Activated CD8-positive, alpha-beta memory T cell treated with anti-CD3 and anti-CD28 coated beads for 24 hours (primary cell): ENCODE results near the gene KRT86.
"Not testable (repeated sequence)": the region's sequence is repeated elsewhere in the genome, so short reads cannot be mapped to it uniquely, and the experiment has no call there.

ENCODE experiments used
- DNase-seq: peaks from one replicate; pipeline ENCODE4 v3.0.0-alpha.2; 2020

KRT86 gene

DNA sequence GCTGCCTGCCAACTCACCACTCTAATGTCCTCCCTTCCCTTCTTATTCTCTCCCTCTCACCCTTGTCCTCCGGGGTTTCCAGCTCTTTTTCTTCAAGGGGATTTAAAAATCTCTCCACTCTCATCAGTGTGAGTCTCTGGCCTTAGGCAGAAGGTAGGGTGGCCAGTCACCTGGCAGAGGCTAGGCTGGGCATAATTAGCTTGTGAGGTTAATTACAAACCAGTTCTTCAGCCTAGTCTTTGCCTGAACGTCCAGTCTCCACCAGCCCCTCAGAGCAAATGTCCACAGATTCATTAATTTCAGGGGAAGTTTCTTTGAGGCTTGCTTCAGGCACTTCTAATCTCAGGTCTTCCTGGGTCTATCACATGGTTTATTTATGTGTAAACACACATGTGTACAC, 34.7 kb upstream of the KRT86 start:
- no peak for DNase-seq

DNA sequence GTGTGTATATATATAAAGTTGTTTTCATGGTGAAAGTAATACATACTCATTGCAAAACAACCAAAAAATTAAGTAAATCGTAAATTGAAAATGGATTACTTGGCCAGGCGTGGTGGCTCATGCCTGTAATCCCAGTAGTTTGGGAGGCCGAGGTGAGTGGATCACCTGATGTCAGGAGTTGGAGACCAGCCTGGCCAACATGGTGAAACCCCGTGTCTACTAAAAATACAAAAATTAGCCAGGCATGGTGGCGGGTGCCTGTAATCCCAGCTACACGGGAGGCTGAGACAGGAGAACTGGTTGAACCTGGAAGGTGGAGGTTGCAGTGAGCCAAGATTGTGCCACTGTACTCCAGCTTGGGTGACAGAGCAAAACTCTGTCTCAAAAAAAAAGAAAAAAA, 34.2 kb upstream of the KRT86 start:
- DNase-seq = not testable (repeated sequence)

DNA sequence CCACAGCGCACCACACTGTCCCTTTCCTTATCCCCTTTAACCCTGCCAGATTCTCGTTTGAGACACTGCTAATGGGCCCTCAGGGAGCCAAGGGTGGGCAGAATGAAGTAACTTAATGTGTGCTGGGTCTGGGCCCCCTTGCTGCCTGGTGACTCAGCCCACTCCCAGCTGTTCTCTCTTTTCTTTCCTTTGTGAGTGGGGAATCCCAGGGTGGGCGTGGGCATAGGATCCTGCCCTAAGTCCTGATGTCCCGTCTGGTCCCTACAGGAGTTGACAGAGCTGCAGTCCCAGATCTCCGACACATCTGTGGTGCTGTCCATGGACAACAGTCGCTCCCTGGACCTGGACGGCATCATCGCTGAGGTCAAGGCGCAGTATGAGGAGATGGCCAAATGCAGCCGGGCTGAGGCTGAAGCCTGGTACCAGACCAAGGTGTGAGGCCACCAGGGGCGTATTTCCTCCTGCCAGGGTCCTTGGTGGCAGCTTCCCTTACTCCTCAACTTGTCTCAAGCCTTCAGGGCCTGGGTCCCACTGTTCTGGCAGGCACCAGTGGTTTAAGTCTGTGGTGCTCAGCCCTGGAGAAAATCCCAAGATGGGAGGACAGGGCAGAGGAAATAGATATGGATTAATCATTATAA, 33.1 kb upstream of the KRT86 start:
- no peak for DNase-seq

DNA sequence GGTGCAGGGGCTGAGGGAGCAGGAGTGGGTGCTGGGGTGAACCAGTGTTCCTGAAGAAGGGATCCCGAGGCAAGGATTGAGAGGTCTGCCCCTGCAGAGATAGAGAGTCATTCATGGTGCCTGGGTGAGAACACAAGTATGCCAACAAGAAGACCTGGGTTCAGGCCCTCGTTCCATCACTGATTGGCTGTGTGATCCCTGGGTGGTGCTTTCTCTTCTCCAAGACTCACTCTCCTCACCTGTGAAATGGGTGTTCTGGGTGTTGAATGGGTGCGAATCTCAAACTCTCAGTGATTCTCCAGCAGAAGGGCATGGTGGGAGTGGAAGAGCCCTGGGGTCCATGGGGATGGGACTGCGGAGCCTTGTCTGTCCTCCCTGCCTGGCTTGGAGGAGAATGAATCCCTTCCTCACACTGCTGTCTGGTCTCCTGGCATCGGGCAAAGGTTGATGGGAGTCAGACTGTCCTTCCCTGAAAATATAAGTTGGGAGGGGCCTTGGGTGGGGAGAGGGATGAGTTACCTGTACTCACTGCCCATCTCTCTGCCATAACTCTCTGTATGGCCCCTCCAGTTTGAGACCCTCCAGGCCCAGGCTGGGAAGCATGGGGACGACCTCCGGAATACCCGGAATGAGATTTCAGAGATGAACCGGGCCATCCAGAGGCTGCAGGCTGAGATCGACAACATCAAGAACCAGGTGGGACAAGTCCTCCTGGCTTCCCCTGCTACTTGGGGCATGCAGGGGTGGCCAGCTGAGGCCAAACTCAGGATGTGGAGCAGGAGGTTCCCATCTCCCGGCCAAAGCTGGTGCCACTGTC, 31.8 kb upstream of the KRT86 start:
- no peak for DNase-seq

DNA sequence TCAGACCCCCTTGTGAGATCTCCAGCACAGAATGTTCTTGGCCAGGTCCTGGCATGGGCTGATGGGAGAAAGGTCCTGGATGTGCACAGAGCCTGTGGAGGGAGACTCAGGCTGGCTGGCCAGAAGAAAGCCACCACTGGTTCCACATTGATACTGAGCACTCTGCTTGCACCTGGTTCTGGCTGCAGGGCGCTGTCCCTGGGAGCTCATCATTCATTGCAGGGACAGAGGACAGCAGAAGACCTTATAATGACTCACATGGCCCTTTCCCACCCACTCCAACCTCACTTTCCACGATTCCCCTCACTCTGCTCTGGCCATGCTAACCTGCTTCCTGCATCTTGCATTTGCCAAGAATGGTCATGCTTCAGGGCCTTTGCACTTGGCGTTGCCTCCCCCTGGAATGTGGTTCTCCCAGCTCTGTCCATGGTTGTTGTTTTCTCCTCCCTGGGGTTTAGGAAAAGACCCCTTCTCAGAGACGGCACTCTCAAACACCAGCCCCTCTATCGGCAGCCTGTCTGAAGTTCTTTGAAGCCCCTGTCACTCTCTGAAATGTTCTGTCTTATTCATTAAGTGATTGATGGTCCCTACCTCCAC, 31.1 kb upstream of the KRT86 start:
- no peak for DNase-seq

DNA sequence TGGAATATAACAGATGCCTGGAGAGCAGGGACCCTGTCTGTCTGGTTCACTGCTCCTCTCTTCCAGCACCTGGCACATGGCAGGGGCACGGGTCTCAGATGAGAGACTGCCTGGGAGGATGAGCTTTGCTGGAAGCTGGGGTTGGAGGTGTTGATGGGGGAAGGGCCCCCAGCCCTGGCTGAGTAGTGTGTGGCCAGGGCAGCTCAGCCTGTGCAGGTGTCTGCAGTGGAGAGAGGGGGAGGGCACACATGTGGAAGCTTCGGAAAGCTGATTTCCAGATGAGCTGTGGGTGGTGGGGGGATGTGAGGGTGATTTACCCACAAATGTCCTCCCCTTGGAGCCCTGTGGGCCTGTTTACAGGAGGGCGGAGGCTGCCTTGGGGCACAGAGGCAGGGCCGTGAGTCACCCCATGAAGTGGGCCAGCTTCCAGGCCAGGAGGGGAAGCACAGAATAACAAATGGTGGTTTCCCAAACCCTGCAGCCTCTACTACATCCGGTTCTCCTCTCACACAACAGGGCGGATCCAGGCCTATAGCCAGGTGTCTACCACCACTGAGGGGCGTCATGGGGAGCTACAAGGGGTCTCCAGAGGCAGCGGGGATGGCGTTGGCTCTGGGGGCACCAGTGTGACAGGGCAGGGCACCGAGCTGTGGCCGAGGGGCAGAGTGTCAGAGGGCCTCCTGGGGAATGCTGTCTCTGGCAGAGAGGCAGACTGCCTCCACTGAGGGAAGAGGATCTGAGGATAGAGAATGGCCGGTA, 30.4 kb upstream of the KRT86 start:
- DNase-seq = peak; percentile 79

DNA sequence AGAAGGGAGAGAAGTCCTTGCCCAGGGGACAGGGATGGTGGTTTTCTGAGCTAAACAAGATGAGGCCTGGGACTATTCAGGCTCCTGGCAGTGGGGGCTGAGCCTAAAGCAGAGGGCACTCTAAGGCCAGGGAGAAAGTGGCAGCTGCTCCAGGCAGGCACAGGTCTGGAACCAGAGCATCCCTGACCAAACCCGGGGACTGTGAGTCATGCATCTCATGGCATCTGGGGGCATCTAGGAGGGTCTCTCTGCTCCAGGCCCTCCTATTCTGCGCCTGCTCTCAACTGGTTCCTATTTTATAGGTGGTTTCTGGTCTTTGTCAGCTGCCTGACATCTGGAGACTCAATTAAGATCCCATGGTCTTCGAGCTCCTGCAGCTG, 29.8 kb upstream of the KRT86 start:
- no peak for DNase-seq

DNA sequence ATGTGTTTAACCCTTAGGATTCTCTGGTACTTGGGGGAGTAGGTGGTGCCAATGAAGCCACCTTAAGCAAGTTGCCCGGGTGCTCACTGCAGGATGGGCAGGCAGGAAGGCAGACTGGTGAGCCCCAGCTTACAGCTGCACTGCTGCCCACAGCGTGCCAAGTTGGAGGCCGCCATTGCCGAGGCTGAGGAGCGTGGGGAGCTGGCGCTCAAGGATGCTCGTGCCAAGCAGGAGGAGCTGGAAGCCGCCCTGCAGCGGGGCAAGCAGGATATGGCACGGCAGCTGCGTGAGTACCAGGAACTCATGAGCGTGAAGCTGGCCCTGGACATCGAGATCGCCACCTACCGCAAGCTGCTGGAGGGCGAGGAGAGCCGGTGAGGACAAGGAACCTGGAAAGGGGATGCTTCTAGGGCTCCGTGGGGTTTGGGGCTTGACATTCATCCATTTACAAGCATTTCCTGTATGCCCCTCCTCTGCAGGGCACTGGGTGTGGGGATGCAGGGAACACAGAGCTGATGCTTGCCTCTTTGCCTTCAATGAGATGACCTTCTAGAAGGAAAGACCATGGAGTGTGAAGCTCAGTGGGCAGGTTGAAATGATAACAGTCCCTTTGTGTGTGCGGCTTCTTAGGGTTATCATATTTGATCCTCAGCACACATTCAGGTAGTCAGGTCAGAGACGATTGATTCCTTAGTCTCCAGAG, 29.0 kb upstream of the KRT86 start:
- DNase-seq = no peak

DNA sequence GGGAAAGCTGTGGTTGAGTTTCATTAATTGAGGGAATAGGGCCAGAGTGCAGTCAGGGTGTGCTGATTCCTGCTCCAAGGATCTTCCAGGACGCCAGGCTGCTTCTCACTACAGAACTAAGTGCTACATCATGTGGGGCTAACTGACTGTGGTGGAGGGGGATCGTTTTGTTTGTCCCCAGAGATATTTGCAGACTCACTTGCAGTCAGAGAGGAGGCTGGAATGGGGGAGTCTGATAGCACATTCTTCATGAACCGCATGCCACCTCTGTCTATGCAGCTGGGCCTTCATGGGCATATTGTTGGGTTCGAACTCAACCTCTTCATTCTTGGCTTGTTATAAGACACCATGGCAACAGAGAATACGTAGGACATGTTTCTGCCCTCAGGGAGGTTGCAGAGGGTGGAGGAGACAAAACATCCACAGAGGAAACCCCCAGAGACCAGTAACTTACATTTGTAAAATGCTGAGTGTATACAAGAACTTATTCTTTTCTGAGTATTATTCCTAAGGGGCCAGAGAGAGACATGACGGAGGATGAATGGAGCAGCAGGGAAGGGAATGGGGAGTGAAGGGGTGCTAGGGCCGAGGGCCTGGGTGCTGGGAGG, 28.4 kb upstream of the KRT86 start:
- DNase-seq = no peak

DNA sequence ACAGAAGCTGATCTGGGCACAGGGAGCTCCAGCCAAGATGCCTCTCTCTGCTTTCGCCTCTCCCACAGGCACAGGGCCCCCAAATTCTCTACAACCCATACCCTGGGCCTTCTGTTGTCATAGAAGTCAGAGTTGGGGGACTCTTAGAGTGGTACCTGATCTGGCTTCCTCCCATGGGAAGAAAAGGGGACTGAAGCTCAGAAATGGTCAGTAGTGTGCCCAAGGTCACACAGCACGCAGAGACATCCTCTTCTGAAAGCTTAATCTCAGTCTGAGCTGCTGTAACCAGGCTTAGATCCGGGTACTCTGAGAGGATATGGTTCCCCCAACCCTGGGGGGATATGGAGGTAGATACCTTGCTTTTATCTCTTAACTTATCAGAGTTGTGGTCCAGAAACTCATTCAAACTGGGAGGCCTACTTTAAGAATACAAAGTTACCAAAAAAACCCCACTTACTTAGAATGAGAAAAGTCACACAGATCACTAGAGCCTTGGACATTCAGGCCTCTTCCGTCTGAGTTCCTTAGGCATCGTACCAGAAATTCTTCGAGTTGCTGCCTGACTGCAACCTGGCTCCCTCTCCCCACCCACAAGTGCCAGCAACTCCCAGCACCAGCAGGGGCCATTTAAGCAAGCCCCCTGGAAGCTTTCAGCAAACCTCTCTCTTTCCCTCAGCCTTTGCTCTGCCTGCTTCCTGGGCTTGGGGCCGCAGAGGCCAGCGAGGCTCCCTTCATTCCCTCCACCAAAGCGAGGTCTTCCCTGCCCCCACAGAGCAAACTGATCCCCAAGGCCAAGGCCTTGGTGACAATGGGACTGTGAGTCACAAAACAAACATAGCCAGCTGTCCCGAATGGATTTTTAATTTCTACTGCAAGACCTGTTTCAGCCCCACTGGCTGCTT, 27.5 kb upstream of the KRT86 start:
- DNase-seq = no peak

DNA sequence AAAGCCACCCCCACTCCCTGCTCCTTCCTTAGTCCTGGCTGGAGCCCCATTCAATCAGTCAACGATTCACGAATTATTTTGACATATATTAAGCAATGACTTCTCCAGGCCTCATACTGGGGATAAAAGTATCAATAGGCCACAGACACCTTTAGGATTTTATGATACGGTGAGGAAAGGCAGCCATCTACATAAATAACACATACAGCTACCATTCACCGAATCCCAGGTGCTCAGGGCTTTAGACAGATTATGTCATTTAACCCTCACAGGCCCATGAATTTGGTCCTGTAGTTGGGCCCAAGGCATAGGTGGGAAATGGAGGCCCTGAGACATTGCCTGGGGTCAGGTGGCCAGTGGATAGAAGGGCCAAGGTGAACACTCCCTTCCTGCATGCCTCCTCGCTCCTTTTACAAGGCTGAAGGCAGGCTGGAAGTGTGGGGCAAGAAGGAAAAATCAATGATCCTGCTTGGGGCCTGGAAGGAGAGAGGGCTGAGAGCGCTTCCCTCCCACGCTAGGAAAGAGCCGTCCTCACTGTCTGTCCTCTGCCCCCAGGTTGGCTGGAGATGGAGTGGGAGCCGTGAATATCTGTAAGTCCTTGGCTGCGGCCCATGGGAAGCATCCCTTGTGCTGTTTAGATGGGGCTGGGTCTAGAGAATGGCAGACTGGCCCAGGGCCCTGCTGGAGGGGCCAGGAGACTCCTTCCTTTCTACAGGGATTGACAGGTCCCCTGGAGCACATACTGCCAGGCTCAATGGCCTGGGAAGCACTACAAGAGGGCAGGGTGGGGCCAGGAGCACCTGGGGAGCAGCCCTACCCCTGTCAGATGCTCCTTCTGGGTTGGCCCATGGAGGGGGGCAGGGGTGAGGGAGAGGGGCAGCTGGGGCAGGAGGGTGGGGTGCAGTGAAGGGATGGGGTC, 26.6 kb upstream of the KRT86 start:
- no peak for DNase-seq

DNA sequence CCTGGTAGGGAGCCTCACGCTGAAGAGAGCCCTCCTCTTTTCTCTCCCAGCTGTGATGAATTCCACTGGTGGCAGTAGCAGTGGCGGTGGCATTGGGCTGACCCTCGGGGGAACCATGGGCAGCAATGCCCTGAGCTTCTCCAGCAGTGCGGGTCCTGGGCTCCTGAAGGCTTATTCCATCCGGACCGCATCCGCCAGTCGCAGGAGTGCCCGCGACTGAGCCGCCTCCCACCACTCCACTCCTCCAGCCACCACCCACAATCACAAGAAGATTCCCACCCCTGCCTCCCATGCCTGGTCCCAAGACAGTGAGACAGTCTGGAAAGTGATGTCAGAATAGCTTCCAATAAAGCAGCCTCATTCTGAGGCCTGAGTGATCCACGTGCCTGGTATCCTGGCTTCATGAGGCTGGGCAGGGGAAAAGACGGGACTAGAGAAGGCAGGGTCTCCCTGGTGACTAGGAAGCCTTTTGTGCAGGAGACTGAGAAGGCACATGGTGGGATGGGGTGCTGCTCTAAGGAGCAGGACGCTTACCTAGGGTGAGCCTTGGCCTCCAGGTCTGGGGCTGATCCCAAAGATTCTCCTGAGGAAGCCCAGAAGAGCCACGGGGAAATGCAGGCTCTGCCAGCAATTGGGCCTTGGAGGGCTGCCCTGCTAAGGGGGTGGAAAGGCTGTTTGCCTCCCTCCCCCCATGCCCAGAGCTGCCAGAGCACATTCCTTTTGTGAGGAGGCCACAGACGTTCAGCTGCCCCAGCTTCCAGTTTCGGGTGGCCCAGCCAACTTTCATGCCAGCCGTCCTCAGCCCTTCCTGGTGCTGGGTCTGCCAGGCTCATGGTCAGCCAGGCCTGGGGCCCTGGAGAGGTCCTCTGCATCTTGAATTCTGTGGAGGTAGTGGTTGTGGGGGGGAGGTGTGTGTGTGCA, 25.6 kb upstream of the KRT86 start:
- DNase-seq = no peak

DNA sequence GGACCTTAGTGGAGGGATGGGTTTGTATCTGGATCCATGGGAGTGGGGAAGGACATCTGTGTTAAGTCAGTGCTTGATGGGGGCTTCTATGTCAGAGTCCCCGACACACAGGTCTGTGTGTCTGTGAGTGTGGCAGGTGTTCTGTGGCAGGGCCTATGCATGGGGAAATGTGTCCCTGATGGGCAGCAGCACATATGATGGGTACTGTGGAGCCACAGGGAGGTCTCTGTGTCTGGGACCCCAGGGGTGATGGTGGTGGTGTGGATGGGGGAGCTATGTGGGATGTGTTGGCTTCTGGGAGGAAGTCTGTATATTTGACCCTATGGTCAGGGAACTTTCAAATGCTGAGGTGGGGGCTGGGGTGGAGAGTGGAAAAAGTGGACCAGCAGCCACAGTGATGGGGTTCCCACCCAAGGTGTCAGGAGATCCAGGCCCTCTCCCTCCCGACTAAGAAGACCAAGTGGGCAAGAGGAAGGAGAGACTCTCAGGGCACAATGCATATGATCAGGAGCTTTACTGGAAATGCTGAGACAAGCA, 24.9 kb upstream of the KRT86 start:
- DNase-seq = no peak

DNA sequence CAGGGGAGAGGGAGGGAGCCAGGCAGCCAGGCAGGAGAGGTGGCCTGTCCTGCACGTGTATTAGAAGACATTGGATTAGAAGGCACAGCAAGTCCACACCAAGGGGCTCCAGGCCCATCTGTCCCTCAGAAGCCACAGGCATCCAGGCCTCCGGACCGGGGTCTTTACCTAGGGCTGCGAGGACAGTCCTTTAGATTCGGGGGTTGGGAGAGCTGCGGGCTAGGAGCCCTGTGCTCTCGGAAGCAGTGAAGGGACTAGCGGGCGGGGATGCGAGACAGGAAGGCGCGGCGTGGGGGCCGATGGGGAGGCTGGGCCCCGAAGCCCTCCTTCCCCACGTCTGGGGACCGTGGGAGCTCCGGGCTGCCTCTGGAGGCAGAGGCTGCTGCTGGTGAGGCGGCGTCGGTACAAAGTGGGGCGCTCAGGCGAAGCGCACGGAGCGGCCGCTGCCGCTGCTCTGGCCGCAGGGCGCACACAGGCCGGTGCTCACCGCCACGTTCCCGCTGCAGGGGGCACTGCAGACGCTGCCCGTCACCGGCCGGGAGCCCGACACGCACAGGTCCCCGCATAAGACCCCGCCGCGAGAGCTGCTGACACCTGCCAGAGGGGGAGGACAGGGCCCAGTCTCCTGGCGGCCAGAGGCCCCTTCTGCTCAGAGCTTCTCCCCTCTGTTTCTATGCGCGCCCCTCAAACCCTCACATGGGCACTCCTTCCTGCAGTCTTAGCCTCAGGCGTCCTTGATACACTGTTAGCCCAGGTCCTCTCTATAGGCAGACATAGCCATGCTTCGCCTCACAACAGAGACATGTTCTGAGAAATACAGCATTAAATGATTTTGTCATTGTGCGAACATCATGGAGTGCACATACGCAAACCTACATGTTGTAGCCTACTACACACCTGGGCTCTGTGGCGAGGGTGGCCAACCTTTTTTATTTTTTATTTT, 24.1 kb upstream of the KRT86 start:
- no peak for DNase-seq

DNA sequence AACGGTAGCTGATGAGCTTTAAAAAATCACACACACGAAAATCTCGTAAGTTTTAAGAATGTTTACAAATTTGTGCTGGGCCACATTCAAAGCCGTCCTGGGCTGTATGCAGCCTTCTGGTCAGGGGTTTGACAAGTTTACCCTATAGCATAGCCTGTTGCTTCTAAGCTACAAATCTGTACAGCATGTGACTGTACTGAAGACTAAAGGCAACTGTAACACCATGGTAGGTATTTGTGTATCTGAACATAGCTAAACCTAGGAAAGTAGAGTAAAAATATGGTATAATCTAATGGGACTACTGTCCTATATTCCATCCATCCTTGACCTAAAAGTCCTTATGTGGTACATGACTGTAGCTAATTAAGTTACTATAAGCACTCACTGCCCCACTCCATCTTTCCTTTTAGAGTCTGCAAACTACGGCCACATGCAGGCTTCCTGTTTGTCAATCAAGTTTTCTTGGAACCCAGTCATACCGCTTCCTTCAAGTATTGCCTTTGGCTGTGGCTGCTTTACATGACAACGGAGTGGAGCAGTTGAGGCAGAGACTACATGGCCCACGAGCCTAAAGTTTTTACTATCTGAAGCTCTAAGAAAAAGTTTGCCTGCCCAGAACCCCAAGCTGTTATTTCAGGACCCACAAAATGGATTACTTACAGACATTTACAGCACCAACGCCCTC, 22.9 kb upstream of the KRT86 start:
- DNase-seq = no peak

DNA sequence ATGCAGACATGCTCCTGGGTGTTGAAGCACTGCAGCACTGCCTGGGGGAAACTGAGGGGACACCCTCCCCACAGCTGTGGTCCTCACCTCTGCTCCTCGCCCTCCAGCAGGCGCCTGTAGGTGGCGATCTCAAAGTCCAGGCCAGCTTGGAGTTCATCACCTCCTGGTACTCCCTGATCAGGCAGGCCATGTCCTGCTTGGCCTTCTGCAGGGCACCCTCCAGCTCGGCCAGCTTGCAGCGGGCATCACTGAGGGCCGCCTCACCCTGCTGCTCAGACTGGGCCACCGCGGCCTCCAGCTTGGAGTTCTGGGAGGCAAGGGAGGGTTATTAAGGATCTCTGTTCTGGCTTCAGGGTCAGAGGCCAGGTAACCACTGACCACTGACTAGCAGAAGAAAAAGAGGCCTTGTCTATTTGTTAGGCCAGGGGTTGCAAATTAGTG, 22.2 kb upstream of the KRT86 start:
- DNase-seq = not testable (repeated sequence)
